GM21528 (cell line): Measurements from ENCODE around the gene ITPR3.
"Not testable (repeated sequence)": the region's sequence is repeated elsewhere in the genome, so short reads cannot be mapped to it uniquely, and the experiment has no call there.

Source experiments
- ATAC-seq: cut with Tn5 transposase; IDR thresholded peaks from one replicate; pipeline ENCODE4 v1.9.1; 2021; ENCODE audit warnings: mild to moderate bottlenecking, moderate library complexity; ENCODE audit not compliant: unreplicated experiment, low FRiP score

ITPR3 gene

DNA sequence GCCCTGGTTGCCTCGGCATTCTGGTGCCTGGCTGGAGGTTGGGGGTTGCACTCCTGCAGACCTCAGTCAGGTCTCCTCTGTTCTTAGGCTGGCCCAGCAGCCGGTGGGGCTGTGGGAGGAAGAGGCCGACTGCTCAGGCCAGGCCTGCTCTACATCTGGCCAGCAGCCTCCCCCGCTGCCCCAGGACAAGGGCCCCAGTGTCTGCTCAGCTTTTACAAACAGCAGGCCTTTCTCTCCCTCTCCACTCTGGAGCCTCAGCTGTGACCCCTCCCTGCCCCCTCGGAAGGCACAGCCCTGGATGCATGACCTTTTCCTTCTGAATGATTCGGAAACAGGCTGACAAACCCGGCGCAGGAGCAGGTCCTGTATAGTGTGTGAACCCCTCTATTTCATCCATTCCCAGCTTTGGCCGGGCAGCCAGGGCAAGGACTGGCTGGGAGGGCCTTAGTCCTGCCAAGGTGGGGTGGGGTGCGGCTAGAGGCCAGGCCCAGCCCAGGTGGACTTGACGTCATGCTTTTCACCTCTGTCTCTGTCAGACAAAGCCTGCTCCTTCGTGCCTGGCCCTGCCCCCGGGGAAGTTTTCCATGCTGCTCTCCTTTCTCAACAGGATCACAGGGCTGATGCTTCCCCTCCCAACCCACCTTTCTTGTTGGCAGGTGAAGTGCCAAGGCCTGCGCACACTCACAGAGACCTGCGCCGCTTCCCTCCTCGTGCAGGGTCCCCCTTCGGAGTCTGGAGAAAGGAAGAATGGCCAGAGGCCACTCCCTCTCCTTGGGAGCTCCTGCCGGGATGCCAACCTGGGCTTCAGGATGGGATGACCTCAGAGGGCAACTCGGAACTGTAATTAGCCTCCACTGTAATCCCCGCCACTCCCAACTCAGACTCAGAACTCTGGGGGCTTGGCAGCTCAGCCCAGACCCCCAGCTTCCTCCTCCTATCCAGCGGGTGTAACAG, 10.1 kb upstream of the ITPR3 start:
- ATAC-seq = no peak

DNA sequence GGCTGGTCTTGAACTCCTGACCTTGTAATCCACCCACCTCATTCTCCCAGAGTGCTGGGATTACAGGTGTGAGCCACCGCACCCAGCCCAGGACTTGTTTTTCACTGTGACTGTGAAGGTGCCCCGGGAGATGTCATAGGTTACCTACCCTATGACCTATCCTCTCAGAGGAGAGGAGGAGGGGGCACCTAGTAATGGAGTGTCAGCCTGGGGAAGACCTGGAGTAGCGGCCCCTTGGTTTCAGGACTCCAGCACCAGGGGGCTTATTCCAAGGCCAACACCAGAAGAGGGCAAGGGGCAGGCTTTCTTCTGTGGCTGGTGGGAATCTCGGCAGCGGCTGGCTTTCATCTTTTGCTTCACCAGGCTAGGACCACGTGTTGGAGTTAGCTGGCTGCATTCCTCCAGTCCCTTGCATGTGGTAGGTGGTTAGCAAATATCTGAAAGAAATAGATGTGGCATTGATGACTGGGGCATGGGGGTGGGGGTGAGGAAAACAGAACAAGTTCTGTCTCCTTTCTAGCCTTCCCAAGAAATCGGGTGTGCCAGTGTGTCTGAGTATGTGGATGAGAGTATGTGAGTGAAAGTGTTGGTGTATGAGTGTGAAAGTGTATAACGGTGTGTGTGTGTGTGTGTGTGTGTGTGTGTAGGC, 7.9 kb upstream of the ITPR3 start:
- no peak for ATAC-seq

DNA sequence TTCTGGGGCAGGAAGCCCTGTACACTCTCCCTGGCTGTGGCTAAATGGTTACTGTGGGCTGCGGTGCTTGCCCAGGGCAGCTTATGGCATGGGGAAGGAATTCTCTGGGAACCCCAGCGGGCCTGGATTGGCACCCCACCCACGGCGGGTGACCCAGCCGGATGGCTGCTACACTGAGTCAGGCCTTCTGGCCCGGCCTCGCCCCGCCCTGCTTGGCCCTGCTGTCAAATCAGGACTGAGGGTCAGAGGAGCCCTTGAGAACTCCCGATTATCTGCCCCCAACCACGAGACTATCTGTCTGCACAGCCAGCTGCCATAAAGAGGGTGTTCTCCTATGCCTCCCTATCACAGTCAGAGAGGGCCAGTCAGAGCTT, 7.3 kb upstream of the ITPR3 start:
- ATAC-seq = no peak

DNA sequence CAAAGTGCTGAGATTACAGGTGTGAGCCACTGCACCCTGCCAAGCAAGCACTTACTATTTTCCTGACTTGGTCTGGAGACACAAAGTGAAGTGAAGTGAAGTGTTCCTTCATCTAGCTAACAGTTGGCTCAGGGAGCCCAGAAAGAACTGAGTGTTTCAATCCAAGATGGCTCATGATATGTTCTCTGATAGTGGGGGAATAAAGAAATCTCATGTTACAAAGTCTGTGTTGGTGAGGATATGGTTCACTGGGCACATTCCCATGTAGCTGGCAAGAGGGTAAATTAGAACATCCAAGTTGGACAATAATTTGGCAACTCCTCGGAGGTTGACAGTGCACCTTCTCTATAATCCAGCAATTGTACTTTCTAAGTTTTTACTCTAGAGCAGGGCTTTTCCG, 5.0 kb upstream of the ITPR3 start:
- ATAC-seq = no peak

DNA sequence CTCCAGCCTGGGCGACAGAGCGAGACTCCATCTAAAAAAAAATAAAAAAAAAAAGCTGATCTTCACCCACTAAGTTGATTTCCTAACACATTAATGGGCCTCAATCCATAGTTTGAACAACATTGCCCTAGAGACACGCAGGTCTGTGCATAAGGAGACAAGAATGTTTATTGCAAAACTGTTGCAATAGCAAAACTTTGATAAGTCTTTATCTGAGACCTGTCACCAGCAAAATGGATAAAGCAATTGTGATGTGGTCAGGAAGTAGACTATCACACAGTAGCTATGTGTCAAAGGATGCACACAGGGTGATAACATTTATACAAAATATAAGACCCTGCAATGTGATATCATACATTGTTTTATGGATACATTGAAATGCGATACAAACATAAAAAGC, 4.2 kb upstream of the ITPR3 start:
- no peak for ATAC-seq

DNA sequence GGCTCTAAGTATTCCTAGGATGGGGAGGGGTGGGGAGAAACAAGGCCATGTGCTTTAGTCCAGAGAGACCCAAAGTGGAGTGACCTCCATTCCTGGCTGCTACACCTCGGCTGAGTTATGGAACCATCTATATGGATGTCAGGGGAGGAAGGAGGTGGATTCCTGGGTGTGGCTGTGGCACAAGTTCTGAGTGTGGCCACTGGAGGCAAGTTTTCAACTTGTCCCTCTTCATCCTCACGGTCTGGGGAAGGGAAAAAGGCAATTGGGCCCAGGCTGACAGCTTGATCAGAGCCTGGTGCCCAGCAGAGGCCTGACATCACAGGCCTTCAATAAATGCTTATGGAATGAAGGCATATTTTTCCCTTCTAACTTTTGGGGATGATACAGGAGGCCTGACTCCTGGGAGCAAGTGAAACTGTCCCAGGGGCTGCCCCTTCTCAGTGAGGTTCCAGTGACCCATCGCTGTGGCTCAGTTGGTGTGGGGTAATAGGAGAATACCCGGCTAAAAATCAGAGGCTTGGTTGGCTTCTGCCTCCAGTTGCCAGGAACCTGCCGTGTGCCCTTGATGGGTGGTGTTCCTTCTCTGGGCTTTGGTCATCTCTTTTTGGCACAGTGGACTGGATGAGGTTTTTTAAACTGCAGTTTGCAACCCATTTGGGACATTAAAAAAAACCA, 1.8 kb upstream of the ITPR3 start:
- ATAC-seq = no peak

DNA sequence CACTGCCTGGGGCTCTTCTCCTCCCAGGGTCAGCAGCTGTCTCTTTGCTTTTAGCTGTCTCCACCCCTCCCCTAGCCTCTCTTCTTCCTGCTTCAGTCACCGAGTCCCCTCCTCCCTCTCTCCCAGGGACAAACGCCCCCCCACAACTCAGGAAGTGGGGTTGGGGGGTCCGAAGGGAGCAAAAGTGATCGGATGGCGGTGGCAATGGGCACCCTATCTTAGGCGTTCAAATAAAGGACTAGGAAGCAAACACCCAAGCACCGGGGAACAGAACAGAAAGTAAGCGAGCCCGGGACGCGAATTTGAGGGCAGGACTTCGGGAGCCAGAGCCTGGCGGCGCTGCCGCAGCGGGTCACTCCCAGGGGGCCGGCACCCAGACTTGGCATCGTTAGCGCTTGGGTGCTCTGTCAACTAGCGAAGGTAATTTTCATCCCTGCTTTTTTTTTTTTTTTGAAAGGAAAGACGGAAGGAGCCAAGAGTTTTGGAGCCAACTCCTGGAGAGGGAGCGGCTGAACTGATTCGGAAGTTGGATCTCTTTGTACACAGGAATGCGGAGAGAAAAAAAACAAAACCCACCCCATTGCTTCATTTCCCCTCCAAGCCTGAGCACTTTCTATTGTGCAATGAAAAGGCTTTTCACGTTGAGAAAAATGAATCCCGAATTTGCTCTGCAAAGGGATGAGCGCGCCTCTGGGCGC, 815 bp upstream of the ITPR3 start:
- no peak for ATAC-seq

DNA sequence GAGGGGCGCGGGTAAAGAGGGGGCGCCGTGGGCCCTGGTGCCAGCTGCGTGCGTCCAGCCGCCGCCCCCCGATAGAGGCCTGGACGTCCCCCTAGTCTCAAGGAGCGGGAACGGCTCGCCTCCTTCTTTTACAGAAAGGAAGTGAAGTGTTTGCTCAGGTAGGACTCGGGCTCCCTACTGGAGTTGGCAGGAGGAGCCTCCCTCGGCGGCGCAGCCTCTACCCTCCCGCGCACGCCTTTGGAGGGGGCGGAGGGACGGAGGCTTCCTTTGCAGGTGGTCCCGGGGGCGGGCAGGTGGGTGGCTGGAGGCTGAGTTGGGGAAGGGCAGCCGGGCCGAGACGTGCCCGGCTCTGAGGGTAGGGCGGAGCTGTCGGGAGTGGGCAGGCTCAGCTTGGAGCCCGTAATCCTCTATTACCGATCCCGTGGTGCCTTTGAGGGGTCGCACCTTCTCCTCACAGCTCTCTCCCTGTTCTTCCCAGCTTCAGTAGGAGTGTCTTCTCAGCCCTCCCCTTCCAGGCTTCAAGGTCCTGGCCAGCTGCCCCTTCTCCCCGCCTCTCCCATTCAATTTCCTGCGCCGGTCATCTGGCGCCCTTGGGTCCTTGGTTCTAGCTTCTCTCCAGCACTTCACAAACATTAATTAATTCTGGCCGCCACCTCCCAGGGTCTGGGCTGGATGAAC, 728 bp downstream of the ITPR3 start:
- peak; percentile 38 for ATAC-seq

DNA sequence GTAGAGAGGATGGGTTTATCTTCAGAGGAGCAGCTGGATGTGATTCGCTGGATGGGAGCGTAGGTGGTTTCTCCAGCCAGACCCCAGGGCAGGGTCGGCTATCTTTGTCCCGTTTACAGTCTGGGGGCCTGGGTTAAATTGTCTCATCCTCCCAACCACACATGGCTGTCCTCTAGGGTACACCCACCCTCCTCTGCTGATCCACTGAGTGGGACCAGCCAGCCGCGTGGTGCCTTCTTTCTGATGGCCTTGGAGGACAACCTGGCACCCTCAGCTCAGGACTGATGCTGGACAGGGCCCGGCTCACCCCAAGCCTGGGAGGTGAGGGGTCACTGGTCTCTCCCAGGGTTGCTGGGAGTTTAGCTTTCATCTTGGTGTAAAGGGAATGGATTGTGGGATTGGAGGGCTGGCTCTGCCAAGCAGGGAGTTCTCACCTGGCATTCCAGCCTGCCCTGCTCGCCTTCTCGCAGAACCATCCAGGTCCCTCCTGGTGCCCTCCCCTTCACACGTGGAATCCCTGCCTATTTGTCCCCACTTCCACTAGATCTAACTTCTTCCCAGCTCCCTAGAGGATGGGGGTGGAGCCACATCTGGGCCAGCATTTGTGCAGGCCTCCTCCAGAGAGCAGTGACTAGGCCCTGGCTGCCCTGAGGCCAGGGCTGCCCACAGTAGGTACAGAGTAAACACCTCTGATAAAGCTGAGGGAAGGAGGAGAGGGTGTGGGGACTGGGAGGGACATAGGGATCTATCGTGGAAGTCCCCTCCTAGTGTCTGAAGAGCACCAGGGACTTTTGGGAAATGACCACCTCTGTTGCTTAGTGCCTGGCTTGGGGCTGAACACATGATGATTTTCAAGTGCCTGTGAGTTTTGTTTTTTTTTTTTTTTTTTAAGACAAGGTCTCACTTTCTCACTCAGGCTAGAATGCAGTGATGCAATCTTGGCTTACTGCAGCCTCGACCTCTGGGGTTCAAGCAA, 1.6 kb downstream of the ITPR3 start:
- no peak for ATAC-seq

DNA sequence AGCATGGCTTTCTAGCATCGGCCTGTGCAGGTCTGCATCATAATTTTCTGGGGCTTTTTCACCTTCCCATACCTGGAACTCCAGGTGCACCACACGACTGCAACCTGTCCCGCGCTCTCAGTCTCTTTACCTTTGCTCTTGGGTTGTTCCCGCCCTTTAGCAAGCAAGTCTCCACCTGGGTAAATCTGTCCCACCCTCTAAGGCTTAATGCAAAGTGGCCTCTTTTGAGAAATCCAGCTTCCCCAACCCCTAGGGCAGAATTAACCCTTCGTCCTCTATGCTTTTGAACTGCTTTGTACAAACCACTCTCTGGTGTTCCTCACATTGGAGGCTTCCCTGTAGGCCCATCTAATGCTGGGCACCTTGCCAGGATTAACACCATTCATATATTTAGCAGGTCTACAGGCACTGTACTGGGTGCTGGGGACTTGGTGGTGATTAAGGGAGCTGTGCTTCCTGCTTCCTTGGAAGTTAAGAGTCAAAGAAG, 2.8 kb downstream of the ITPR3 start:
- no peak for ATAC-seq

DNA sequence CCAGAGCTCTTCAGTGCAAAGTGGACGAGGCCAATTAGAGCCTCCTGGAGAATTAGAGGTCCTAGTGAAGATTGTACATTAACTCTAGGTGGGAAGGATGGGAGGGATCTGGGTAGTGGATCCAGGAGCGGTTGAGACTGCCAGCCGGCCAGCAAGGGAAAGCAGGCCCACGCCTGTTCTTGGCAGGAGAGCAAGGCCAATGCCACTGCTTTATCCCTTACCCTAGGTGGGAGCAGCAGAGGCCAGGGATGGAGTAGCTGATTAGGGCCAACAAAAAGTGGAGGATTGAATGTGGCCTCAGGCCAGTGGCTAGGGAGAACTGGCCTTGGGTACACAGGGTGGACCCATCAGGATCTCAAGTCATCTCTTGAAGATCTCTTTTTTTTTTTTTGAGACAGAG, 3.7 kb downstream of the ITPR3 start:
- no peak for ATAC-seq

DNA sequence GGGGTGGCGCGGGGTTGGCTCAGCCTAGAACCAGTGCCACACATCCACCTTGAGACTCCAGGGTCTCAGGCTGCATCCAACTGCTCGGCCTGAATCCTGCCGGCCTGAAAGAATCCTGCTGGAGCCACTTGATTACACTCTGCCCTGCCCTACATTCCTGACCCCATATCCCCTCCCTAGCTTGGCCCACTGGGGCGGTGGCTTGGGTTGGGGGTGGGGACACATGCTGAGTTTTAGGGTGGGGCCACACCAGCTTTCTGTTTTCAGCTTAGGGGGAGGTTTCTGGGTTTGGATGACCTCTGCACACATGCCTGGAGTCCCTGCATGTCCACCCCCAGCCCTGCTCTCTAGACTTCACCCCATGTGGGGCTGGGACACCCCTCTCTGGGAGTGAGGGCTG, 6.8 kb downstream of the ITPR3 start:
- no peak for ATAC-seq

DNA sequence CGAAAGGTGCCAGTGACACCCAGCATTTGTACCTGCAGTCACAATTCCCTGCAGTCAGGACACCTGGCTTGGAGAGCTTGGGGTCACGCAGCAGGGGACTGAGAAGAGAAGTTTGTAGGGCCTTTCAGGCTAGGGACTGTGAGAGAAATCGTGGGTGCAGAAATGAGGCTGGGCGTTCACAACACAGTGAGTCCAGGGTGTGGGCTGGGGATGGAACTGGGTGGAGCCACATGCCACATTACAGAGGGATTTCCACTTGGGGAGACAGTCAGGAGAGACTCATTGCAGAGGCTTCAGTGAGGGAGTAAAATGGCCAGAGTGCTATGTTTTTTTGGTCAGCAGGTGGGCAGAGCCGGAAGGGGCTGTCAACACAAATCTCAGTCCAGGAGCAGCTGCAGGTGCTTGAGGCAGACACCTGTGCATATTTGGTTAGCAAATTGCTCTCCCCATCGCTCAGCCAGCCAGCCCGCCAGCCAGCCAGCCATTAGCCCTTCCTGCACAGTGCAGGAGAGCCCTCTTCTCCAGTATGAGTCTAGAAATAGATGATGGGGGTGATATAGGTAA, 7.4 kb downstream of the ITPR3 start:
- no peak for ATAC-seq

DNA sequence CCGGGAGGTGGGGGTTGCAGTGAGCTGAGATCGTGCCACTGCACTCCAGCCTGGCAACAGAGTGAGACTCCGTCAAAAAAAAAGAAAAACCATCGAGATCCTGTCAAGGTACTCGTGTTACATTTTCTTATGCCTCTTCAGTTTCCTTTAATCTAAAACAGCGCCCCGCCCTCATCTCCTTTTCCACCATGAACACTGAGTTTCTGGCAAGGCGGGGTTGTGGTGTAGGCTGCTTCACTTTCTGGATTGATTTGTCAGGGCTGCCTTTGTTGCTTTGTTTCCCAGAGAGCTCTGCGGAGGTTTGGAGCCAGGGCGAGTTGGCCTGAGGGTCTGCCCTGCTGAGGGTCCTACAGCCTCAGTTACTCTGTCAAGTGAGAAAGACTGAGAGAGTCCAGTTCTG, 8.9 kb downstream of the ITPR3 start:
- no peak for ATAC-seq

DNA sequence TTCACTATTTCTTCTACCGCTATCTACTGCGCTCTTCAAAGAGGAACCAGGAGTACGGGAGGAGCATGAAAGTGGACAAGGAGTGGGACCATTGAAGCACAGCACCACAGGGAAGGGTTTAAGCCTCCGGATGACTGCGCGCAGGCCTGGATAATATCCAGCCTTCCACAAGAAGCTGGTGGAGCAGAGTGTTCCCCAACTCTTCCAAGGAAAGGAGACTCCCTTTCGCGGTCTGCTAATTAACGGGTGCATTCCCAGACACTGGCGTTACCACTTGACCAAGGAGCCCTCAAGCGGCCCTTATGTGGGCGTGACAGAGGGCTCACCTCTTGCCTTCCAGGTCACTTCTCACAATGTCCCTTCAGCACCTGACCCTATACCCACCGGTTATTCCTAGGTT, 10.4 kb downstream of the ITPR3 start:
- not testable (repeated sequence) for ATAC-seq

DNA sequence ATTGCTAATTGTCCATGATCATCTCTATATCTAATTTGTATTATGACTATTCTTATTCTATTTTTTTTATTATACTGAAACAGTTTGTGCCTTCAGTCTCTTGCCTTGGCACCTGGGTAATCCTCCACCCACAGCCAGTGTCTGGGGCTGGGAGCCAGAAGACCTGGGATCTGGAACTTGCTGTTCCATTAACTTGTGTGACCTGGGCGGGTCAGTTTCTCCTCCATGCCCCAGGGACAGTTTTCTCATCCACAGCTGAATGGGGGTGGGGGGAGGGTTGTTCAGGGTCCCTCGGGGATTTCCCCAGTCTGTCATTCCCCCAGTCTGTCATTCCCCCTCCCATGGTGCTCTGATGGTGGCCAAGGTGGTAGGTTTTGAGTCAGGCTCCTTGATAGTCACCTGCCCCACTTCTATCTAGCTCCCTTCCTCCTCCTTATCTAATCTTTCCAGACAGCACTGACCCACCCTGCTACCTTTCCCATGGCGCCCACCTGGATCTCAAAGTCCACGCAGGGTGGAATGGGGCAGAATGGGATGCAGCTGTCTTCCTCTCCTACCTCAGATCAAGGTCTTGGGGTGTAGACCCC, 10.9 kb downstream of the ITPR3 start:
- no peak for ATAC-seq

DNA sequence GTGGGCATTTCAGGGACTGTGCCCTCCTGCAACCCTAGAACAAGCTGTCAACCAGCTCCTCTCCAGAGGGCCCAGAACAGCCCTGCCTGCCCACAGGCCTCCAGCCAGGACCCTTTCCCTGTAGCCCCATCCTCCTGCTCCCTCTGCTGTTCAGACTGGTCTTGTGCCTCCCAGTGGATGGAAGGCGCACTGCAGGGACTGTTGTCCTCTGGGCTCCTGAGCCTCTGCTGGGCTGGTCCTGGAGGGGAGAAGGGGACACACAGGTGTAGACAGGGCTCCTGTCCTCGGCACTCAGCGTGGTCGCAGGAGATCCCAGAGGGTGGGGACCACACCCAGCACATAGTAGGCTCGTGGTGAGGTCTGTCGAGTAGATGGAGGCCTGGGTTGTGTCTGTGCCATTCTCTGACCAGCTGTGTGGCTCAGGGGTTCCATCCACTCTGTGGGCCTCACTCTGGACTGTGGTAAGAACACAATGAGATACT, 11.5 kb downstream of the ITPR3 start:
- ATAC-seq = no peak

DNA sequence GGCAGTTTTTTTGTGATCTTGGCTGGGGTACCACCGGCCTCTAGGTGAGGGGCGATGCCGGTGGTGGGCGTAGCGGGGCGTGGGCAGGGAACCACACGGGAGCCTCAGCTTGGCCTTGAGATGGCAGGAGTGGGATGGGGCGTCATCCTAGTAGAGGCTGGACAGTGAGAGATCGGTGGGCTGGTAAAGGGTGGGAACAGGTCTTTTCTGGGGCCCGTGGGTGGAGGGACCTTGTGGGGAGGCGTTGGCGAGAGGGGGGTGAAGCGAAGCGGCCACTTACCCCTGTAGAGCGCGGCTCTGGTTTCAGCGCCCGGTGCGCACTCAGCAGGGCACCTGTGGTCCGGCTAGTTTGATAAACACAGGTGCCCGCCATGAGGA, 12.0 kb downstream of the ITPR3 start:
- ATAC-seq = no peak
